HG02943 (cell line): ENCODE results near the gene FBXO38.

Source experiments
- ATAC-seq: cut with Tn5 transposase; IDR thresholded peaks from one replicate; pipeline ENCODE4 v1.9.1; 2021; ENCODE audit warnings: mild to moderate bottlenecking, low read depth, moderate library complexity; ENCODE audit not compliant: unreplicated experiment

FBXO38 gene

GRCh38 chr5:148469501-148469935 is 85.8 kb downstream of the FBXO38 start:
- ATAC-seq, result no peak

- no peak for ATAC-seq
Measured at GRCh38 chr5:148471379-148471778, 87.6 kb downstream of the FBXO38 start.

GRCh38 chr5:148474025-148474511 is 90.3 kb downstream of the FBXO38 start:
- ATAC-seq, result no peak

- no peak for ATAC-seq
Measured at GRCh38 chr5:148476302-148476701, 92.5 kb downstream of the FBXO38 start.

GRCh38 chr5:148477429-148477828 is 93.7 kb downstream of the FBXO38 start:
- no peak for ATAC-seq

- no peak for ATAC-seq
Measured at GRCh38 chr5:148482196-148482595, 98.4 kb downstream of the FBXO38 start.

- no peak for ATAC-seq
Measured at GRCh38 chr5:148482697-148483462, 99.1 kb downstream of the FBXO38 start.

- no peak for ATAC-seq
Measured at GRCh38 chr5:148483750-148484149, 100.0 kb downstream of the FBXO38 start.

GRCh38 chr5:148484651-148485050 is 100.9 kb downstream of the FBXO38 start:
- ATAC-seq, result no peak

GRCh38 chr5:148486456-148486855 is 102.7 kb downstream of the FBXO38 start:
- ATAC-seq, result no peak

- ATAC-seq, result no peak
Measured at GRCh38 chr5:148488757-148489156, 105.0 kb downstream of the FBXO38 start.

GRCh38 chr5:148491015-148491792 is 107.4 kb downstream of the FBXO38 start:
- ATAC-seq, result no peak

GRCh38 chr5:148491793-148492184 is 108.0 kb downstream of the FBXO38 start:
- no peak for ATAC-seq

- ATAC-seq, result no peak
Measured at GRCh38 chr5:148492351-148492750, 108.6 kb downstream of the FBXO38 start.
